Karpas-422 (cell line): Measurements from ENCODE around the gene ZFP69. TPM values are rescaled to one million over a fixed set of nuclear protein-coding genes. Genes with fewer than 3 reads are reported as not detected.
A peak's percentile ranks its signal among the peaks of the same experiment; 100 is the strongest.

ENCODE experiments used
- DNase-seq: peaks from one replicate; pipeline ENCODE4 v3.0.0-alpha.2; 2015
- H2AFZ ChIP-seq: fragments of 200-600 bp; sonication (generic); 2 replicates; pipeline ENCODE4 v1.6.1; 2014; ENCODE audit warnings: antibody characterized with exemption, low read length, mixed read lengths
- H3K27ac ChIP-seq: fragments of 200-600 bp; sonication (generic); 2 replicates; pipeline ENCODE4 v1.5.1; 2014; ENCODE audit warnings: mild to moderate bottlenecking, low read length, moderate library complexity
- H3K27me3 ChIP-seq: fragments of 200-600 bp; sonication (generic); 2 replicates; pipeline ENCODE4 v1.6.1; 2014; ENCODE audit warnings: low read length, mixed read lengths
- H3K36me3 ChIP-seq: fragments of 200-600 bp; sonication (generic); 2 replicates; pipeline ENCODE4 v1.6.1; 2014; ENCODE audit warnings: low read length, mixed read lengths; ENCODE audit not compliant: insufficient read depth
- H3K4me1 ChIP-seq: fragments of 200-600 bp; sonication (generic); 2 replicates; pipeline ENCODE4 v1.6.1; 2014; ENCODE audit warnings: mild to moderate bottlenecking, low read length, mixed read lengths
- H3K4me2 ChIP-seq: fragments of 200-600 bp; sonication (generic); 2 replicates; pipeline ENCODE4 v1.6.1; 2014; ENCODE audit warnings: low read length, low read depth, mild to moderate bottlenecking; ENCODE audit not compliant: poor library complexity, severe bottlenecking
- H3K4me3 ChIP-seq: fragments of 200-600 bp; sonication (generic); 2 replicates; pipeline ENCODE4 v1.5.1; 2014; ENCODE audit warnings: mild to moderate bottlenecking, antibody characterized with exemption, low read length, mixed read lengths
- H3K79me2 ChIP-seq: fragments of 200-600 bp; sonication (generic); 2 replicates; pipeline ENCODE4 v1.6.1; 2014; ENCODE audit warnings: mild to moderate bottlenecking, low read length, mixed read lengths
- H3K9ac ChIP-seq: fragments of 200-600 bp; sonication (generic); 2 replicates; pipeline ENCODE4 v1.6.0; 2014; ENCODE audit warnings: low read length
- H3K9me2 ChIP-seq: fragments of 200-600 bp; sonication (generic), shearing (Covaris generic); replicated peaks from 2 replicates; pipeline ENCODE4 v1.6.0; 2014; ENCODE audit warnings: mild to moderate bottlenecking, low read length, moderate library complexity; ENCODE audit not compliant: insufficient read depth
- H3K9me3 ChIP-seq: fragments of 300-700, 200-600 bp; sonication (generic); 2 replicates; pipeline ENCODE4 v1.6.1; 2014; ENCODE audit warnings: low read length, mixed read lengths
- H4K20me1 ChIP-seq: fragments of 200-600 bp; sonication (generic); 2 replicates; pipeline ENCODE4 v1.6.1; 2014; ENCODE audit warnings: mild to moderate bottlenecking, antibody characterized with exemption, low read length, low read depth; ENCODE audit not compliant: insufficient read depth
- total RNA-seq: library from RNA; depleted of rRNA; stranded (reverse); fragments of >200 nt; shearing (Covaris generic); gene quantifications from 2 replicates; pipeline ENCODE4 v1.2.3, GENCODE V29; 2014; ENCODE audit warnings: low replicate concordance; rRNA removed

The ZFP69 gene
- 13.5 and 14.5 TPM in 2 replicates for total RNA-seq

DNA sequence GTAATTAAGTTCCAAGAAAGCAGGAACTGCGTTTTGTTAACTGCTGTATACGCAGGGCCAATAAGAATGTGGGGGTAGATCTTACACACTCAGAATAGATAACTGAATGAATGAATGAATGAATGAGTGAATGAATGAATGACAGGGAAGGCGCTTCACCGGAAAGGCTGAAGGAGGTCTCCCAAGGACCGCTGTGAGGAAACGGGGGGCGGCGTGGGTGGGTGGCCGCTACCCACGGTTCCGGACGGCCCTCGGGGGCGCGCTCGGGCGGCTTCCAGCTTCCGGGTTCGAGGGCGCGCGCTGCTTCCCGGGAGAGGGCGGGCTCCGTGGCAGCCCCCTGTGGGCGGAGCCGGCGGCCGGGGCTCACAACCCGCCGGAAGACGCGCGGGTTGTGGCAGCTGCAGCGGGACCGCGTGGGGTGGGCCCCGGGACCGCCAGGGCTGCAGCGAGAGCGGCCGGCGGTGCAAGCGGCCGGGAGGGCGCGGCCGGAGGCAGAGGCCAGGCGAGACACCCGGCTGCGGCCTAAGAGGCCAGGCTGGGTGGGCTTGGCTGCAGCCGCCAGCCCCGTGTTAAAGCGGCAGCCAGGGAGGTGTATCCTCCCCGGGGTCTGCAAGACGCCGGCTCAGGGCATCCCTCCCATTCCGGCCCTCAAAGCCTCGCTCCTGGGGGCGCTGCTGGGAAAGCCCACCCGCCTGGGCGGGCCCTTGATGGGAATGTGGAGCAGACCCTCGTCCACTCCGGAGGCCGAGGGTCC, at the start of gene ZFP69:
Gene ZFP69, plus strand, starts transcription at position 367 of the 754 bp plus-strand sequence. CDS start 2,072 bp downstream, outside the sequence.
- Histone ChIP-seq H3K9me2 (no peaks in the 10 kb centered on the region), H3K27me3 (no peaks in the 10 kb centered on the region)
- peak; percentile 95 for DNase-seq

DNA sequence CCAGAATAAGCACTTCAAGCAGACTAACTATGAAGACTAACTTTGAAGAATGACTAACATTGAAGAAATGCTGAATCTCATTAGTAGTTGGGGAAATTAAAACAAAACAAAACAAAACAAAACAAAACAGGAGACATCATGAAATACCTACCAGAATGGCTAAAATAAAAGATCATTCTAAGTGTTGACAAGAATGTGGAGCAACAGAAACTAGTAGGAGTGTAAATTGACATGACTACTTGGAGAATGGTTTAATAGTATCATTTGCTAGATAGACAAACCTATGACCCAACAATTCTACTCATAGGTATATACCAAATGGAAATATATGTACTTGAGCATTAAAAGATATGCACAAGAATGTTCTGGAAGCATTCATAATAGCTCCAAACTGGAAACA, 45.7 kb upstream of the ZFP69 start:
- Histone ChIP-seq H3K27ac (no peak overlapping the region), H3K27me3 (no peaks in the 10 kb centered on the region), H2AFZ (no peak overlapping the region), H4K20me1 (no peaks in the 10 kb centered on the region), H3K79me2 (no peaks in the 10 kb centered on the region), H3K9ac (no peak overlapping the region), H3K9me2 (no peaks in the 10 kb centered on the region), H3K36me3 (no peaks in the 10 kb centered on the region), H3K4me1 (no peaks in the 10 kb centered on the region), H3K9me3 (no peaks in the 10 kb centered on the region), H3K4me2 (no peak overlapping the region), H3K4me3 (no peak overlapping the region)
- DNase-seq: no peak

More for the DNA sequence above, at the start of gene ZFP69:
- Histone ChIP-seq H3K4me2 (peak within 1 kb of the TSS; percentile 74), H2AFZ (peak within 1 kb of the TSS; percentile 72), H4K20me1 (no peaks in the 10 kb centered on the region), H3K9me3 (peaks cover 18% of the 10 kb centered on the region), H3K79me2 (peaks cover 15% of the 10 kb centered on the region), H3K4me3 (peak within 1 kb of the TSS; percentile 84), H3K27ac (peak within 1 kb of the TSS; percentile 27), H3K4me1 (peaks cover 21% of the 10 kb centered on the region), H3K36me3 (peaks cover 34% of the 10 kb centered on the region), H3K9ac (peak within 1 kb of the TSS; percentile 89)

DNA sequence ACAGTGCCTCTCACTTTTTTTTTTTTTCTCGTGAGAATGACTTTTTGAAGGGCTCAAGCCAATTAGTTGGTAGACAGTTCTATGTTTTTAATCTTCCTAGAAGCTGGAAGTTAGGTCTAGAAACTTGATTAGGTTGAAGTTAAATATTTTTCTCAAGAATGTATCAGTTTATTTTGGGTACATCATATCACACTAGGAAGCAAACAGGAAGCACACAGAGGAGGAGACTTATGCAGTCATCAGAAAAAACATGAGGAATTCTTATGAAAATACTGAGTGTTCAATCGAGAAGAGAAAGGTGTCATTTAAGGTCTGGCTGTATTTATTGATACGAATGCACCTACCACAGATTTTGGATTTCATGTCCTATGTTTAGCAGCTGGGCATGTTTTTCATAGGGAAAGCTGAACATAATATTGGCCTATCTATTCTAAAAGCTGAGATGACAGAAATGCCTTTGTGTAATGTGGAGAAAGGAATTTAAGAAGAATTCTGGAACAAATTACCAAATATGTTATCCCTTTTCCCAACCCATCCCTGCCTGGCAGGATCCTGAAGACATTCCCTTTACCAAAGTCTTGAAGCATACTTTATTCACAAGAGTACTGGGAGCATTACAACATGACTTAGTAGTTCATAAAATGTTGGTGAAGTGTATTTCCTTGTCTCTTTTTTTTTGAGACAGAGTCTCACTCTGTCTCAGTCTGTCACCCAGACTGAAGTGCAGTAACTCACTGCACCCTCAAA, 44.3 kb upstream of the ZFP69 start:
- no peaks in the 10 kb centered on the region for H3K9me2 ChIP-seq

DNA sequence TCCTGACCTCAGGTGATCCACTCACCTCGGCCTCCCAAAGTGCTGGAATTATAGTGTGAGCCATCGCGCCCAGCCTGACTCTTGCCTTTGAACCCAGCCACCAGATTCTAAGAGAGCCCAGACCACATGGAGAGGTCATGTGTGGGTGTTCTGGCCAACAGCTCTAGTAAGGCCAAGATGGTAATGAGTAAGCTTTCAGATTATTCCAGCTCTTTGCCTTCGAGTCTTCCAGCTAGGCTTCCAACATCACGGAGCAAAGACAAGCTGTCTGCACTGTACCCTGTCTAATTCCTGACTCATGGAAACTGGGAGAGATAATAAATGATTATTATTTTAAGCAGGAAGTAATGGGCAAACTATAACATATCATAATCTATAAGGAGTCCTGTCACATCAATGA, 41.6 kb upstream of the ZFP69 start:
- H2AFZ ChIP-seq: no peak overlapping the region
- no peaks in the 10 kb centered on the region for H3K27me3 ChIP-seq
- no peaks in the 10 kb centered on the region for H4K20me1 ChIP-seq
- H3K36me3 ChIP-seq: no peaks in the 10 kb centered on the region
- H3K27ac ChIP-seq: no peak overlapping the region
- no peaks in the 10 kb centered on the region for H3K9me2 ChIP-seq
- H3K4me1 ChIP-seq: no peaks in the 10 kb centered on the region
- DNase-seq: no peak
- H3K9ac ChIP-seq: no peak overlapping the region
- no peak overlapping the region for H3K4me2 ChIP-seq
- H3K79me2 ChIP-seq: no peaks in the 10 kb centered on the region
- H3K9me3 ChIP-seq: no peaks in the 10 kb centered on the region
- H3K4me3 ChIP-seq: no peak overlapping the region

More for the DNA sequence above, 44.3 kb upstream of the ZFP69 start:
- Histone ChIP-seq H3K9ac (no peak overlapping the region), H4K20me1 (no peaks in the 10 kb centered on the region), H3K9me3 (no peaks in the 10 kb centered on the region), H3K36me3 (no peaks in the 10 kb centered on the region), H2AFZ (no peak overlapping the region), H3K27me3 (no peaks in the 10 kb centered on the region), H3K4me1 (no peaks in the 10 kb centered on the region), H3K4me3 (no peak overlapping the region), H3K27ac (no peak overlapping the region), H3K4me2 (no peak overlapping the region), H3K79me2 (no peaks in the 10 kb centered on the region)
- DNase-seq: no peak

DNA sequence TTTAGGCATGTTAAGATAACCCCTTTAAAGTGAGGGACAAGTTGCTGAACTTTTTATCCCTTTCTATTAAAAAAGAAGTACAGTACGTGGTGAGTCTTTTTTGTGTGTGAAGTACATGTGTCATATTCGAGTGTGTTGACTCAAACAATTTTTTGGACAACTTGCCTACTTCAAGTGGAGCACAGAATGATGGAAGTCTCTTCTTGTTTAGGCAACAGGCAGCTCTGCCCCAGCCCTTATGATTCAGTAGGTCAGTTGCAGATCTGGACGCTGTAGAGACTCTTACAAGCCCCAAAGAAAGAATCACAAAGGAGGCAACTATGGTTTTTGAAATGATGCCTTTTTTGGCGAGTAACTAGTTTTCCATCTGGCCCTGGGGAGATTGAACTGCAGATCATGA, 41.2 kb upstream of the ZFP69 start:
- no peaks in the 10 kb centered on the region for H3K36me3 ChIP-seq
- H3K79me2 ChIP-seq: no peaks in the 10 kb centered on the region
- no peak for DNase-seq
- H3K9me2 ChIP-seq: no peaks in the 10 kb centered on the region
- no peaks in the 10 kb centered on the region for H3K4me1 ChIP-seq
- no peak overlapping the region for H3K27ac ChIP-seq
- H3K4me2 ChIP-seq: no peak overlapping the region
- H4K20me1 ChIP-seq: no peaks in the 10 kb centered on the region
- H2AFZ ChIP-seq: no peak overlapping the region
- H3K27me3 ChIP-seq: no peaks in the 10 kb centered on the region
- H3K4me3 ChIP-seq: no peak overlapping the region
- no peak overlapping the region for H3K9ac ChIP-seq
- no peaks in the 10 kb centered on the region for H3K9me3 ChIP-seq

DNA sequence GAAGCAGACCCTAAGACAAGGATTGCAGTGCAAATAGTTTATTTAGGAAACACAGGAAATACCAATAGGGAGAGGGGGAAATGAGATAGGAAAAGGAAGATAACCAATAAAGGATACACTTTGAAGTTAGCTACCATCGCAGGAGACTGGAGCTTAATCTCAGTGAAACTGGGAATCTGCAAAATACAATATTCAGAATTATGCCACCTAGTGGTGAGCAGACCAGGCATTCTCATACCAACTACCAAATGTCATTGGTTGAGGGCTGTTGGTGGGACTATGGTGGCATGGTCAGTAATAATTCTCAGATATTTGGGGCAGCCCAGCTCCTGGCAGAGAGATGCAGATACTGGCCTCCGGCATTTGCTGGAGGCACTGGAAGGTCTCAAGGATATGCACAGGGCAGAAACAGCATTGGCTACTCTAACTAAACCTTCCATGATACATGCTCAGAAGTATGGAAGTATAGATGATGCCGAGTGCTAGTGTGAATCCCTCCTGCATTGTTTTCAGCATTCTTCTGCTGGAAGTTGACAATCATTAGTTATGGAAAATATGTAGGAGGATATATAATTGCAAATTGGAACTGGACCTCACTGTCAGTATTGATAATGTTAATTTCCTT, 38.6 kb upstream of the ZFP69 start:
- no peaks in the 10 kb centered on the region for H3K27me3 ChIP-seq
- H3K9ac ChIP-seq: no peak overlapping the region
- H3K4me1 ChIP-seq: no peaks in the 10 kb centered on the region
- H3K9me3 ChIP-seq: no peaks in the 10 kb centered on the region
- no peaks in the 10 kb centered on the region for H3K36me3 ChIP-seq
- H3K27ac ChIP-seq: no peak overlapping the region
- H2AFZ ChIP-seq: no peak overlapping the region
- no peak overlapping the region for H3K4me2 ChIP-seq
- no peak overlapping the region for H3K4me3 ChIP-seq
- H4K20me1 ChIP-seq: no peaks in the 10 kb centered on the region
- H3K9me2 ChIP-seq: no peaks in the 10 kb centered on the region; the same call in 1 of the 2 replicates
- H3K79me2 ChIP-seq: no peaks in the 10 kb centered on the region
- peak; percentile 74 for DNase-seq

DNA sequence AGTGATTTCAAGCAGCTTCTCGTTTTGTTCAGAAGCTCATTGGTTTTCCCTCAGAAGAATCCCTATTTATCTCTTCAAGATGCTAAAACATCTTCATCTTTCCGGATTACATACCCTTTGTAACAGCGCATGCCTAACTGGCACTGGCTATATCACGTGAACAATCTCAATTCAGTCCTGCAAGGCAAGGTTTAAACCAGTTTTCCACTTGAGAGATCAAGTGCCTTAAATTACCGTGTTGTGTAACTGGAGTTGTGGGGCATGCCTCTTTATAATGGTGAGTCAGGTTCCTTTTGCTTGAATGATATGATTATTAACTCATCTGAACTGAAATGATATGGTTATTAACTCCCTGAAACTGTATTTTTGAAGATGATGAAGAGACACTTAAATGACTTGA, 37.8 kb upstream of the ZFP69 start:
- Histone ChIP-seq H4K20me1 (no peaks in the 10 kb centered on the region), H3K4me3 (no peak overlapping the region), H3K79me2 (no peaks in the 10 kb centered on the region), H3K9me2 (no peaks in the 10 kb centered on the region; the same call in 1 of the 2 replicates), H3K4me1 (no peaks in the 10 kb centered on the region), H2AFZ (no peak overlapping the region), H3K27ac (no peak overlapping the region), H3K4me2 (no peak overlapping the region), H3K27me3 (no peaks in the 10 kb centered on the region), H3K36me3 (no peaks in the 10 kb centered on the region), H3K9ac (no peak overlapping the region), H3K9me3 (no peaks in the 10 kb centered on the region)
- DNase-seq: no peak
